Measurements from ENCODE around the gene BAZ1B.
"Not testable (repeated sequence)": the region's sequence is repeated elsewhere in the genome, so short reads cannot be mapped to it uniquely, and the experiment has no call there.

DNA sequence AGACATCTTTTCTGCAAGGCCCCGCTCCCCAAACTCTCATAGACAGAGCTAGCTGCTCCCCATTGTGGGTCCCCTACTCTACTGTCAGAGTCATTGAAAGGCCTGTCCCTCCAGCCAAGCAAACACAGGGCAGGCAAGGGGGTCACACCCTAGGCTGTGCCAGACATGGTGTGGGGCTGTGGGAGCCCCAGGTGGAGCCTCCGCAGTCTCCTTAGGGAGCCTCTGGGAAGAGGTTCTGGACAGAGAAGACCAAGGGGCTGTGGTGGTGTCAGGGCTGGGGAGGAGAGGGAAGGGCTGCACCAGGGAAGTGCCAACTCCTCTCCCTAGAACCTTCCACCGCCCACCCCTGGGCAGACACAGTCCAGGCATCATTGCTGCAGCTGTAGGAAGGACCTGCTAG is 117.2 kb downstream of the BAZ1B start:
- TF ChIP-seq CTCF, EP300 (IDR thresholded peaks at IDR 0.05): not testable (repeated sequence)

All from ovary (tissue), 3 donors.